Type B pancreatic cell (in vitro differentiated cells): ENCODE measurements around the gene AMHR2. TPM values are rescaled to one million over a fixed set of nuclear protein-coding genes. Genes with fewer than 3 reads are reported as not detected.
A peak's percentile ranks its signal among the peaks of the same experiment; 100 is the strongest.

ENCODE experiments used
- DNase-seq: peaks from one replicate; pipeline ENCODE4 v3.0.0; 2021; ENCODE audit warnings: mixed read lengths; ENCODE audit not compliant: unreplicated experiment; ENCODE audit errors: extremely low spot score
- H3K27ac Mint-ChIP-seq: 2 replicates; pipeline ENCODE4 v1.8.0; 2021; ENCODE audit warnings: mild to moderate bottlenecking, mixed read lengths
- H3K27me3 Mint-ChIP-seq: 2 replicates; pipeline ENCODE4 v1.8.0; 2021; ENCODE audit warnings: mixed read lengths
- H3K36me3 Mint-ChIP-seq: 2 replicates; pipeline ENCODE4 v1.8.0; 2021; ENCODE audit warnings: mixed read lengths
- H3K4me1 Mint-ChIP-seq: one replicate; pipeline ENCODE4 v1.8.0; 2021; ENCODE audit warnings: mixed read lengths; ENCODE audit not compliant: unreplicated experiment
- H3K4me3 Mint-ChIP-seq: 2 replicates; pipeline ENCODE4 v1.8.0; 2021; ENCODE audit warnings: mild to moderate bottlenecking, mixed read lengths
- H3K9me3 Mint-ChIP-seq: 2 replicates; pipeline ENCODE4 v1.8.0; 2021; ENCODE audit warnings: mixed read lengths
- CTCF ChIP-seq: fragments of 200-600 bp; sonication (generic); conservative IDR thresholded peaks from 2 replicates; pipeline ENCODE4 v1.5.0; 2021; ENCODE audit warnings: antibody characterized with exemption, mild to moderate bottlenecking
- total RNA-seq: library from RNA; stranded (reverse); gene quantifications from 2 replicates; pipeline ENCODE4 v1.2.1, GENCODE V29; 2021; ENCODE audit warnings: low replicate concordance

AMHR2 gene
- total RNA-seq, 1 donor from 2014 or later = 1.6 TPM

GRCh38 chr12:53379389-53380103, 44.1 kb upstream of the AMHR2 start:
- no peak for TF ChIP-seq CTCF
- Mint-ChIP-seq H3K27me3 (no peaks in the 10 kb centered on the region), H3K36me3 (peaks cover 23% of the 10 kb centered on the region), H3K4me3 (no peak overlapping the region), H3K4me1 (peaks cover 14% of the 10 kb centered on the region), H3K27ac (no peak overlapping the region), H3K9me3 (no peaks in the 10 kb centered on the region)
- peak; percentile 98 for DNase-seq

- Mint-ChIP-seq H3K4me3 (peak within 1 kb of the TSS; percentile 92), H3K36me3 (peaks cover 25% of the 10 kb centered on the region), H3K4me1 (peaks cover 14% of the 10 kb centered on the region), H3K27ac (peak within 1 kb of the TSS; percentile 98), H3K27me3 (no peaks in the 10 kb centered on the region), H3K9me3 (no peaks in the 10 kb centered on the region)
- no peak for TF ChIP-seq CTCF
- DNase-seq = peak; percentile 88
Measured at GRCh38 chr12:53380104-53380793, 43.4 kb upstream of the AMHR2 start, which contains the start of gene SP1. SP1 (plus strand) TSS chr12:53380176; CDS start chr12:53380292, 116 bp downstream.

GRCh38 chr12:53380794-53381730, 42.6 kb upstream of the AMHR2 start:
- TF ChIP-seq CTCF = peak; percentile 20
- peak overlapping the region; percentile 98 for H3K27ac Mint-ChIP-seq
- peak overlapping the region; percentile 92 for H3K4me3 Mint-ChIP-seq
- DNase-seq = no peak
- no peaks in the 10 kb centered on the region for H3K9me3 Mint-ChIP-seq
- no peaks in the 10 kb centered on the region for H3K27me3 Mint-ChIP-seq
- H3K4me1 Mint-ChIP-seq = peaks cover 17% of the 10 kb centered on the region
- peaks cover 27% of the 10 kb centered on the region for H3K36me3 Mint-ChIP-seq

GRCh38 chr12:53381731-53382630, 41.7 kb upstream of the AMHR2 start:
- Mint-ChIP-seq H3K27me3 (no peaks in the 10 kb centered on the region), H3K4me1 (peaks cover 20% of the 10 kb centered on the region), H3K4me3 (peak overlapping the region; percentile 92), H3K36me3 (peaks cover 30% of the 10 kb centered on the region), H3K9me3 (no peaks in the 10 kb centered on the region), H3K27ac (peak overlapping the region; percentile 98)
- no peak for DNase-seq
- peak; percentile 59 for TF ChIP-seq CTCF
